GM18867 (cell line): ENCODE measurements around the gene NMUR2.
A peak's percentile ranks its signal among the peaks of the same experiment; 100 is the strongest.

Source experiments
- ATAC-seq: cut with Tn5 transposase; IDR thresholded peaks from one replicate; pipeline ENCODE4 v1.9.1; 2021; ENCODE audit warnings: mild to moderate bottlenecking, moderate library complexity; ENCODE audit not compliant: unreplicated experiment

The NMUR2 gene, protein sequence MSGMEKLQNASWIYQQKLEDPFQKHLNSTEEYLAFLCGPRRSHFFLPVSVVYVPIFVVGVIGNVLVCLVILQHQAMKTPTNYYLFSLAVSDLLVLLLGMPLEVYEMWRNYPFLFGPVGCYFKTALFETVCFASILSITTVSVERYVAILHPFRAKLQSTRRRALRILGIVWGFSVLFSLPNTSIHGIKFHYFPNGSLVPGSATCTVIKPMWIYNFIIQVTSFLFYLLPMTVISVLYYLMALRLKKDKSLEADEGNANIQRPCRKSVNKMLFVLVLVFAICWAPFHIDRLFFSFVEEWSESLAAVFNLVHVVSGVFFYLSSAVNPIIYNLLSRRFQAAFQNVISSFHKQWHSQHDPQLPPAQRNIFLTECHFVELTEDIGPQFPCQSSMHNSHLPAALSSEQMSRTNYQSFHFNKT

DNA sequence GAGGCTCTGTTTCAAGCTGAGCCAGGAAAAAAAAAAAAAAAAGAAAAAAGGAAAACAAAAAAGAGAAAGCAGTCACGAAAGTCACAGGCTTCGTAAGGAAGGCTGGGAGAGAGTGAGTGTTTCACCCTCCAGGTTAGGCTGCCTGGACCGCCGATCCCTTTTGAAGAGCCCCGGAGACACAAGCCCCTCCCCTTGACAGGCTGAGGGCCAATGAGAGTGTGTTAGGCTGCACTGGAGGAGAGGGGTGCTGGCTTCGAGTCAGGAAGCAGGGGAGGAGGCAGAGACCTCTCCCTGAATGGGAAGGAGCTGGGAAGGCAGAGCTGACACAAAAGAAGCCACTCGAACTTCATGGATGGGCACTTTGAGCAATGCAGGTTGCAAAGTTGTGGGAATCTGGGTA, at the start of gene NMUR2:
NMUR2 (minus strand) TSS at position 135 of the 400 bp plus-strand sequence. CDS start 166 bp downstream, outside the sequence.
- no peak for ATAC-seq

DNA sequence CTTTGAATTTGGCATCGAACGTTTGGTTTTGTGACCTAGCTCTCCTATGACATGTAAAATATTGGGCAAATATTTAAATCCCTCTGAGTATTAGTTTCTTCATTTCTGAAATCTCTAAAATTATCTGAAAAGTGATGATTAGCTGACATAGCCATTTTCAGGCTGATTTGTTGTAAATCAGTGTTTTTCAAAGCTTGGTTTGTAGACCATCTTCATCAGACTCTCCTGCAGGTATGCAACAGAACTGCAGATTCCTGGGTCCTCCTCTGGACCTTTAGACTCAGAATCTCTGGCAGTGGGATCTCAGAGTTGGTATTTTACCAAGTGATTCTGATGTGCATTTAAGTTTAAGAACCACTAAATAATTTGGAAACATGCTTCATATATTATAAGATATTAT, 38.9 kb upstream of the NMUR2 start:
- ATAC-seq, result no peak

DNA sequence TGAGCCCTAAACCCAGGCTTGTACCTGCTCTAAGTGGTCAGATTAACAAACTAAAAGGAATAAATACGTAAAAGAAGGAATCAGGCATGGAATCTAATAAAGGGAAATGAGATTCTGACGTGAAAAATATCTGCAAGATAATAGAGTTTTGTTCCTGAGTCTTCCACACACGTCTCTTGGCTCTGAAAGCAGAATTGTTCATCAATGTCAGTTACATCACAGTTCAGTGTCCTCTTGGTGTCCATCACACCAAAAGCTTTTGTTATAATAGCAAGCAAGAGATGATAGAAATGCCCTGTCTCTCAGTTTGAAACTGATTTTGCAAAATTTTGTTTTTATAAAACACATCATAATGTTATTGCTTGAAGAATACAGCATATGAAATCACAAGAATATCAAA, 34.7 kb upstream of the NMUR2 start:
- no peak for ATAC-seq

DNA sequence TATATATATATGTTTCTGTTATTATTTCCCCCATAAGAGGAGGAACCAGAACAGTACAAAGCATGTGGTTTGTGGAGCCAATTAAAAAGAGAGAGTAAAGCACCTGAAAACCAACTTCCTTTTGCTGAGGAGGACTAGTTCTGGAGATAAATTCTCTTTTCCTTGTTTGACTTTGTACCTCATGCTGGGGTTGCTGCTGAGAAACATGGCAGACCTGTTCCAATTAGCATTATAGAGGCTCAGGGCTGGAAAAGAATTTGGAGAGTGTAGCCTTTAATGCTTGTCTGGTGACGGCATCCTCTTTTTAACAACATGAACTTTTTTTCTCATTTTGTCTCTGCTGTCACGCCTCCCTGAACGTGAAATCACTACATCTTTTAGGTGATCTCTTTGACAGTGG, 32.8 kb upstream of the NMUR2 start:
- ATAC-seq, result no peak

DNA sequence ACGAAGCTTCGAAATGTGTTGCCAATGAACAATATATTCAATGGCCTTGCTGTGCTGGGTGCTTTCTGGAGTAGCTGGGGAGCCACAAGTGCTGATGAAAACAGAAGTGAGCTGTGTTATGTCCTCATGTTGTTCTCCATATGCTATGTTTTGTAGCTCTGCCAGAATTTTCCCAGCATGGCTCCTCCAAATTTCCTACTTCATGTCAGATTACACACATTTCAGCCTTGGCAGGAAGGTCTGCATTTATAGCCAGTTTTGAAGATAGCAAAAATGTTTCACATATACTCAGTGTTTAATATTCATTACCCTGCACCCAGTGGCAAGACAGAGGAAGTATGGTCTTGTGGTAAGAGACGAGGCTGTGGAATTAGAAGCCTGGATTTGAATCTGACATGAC, 22.6 kb upstream of the NMUR2 start:
- no peak for ATAC-seq

DNA sequence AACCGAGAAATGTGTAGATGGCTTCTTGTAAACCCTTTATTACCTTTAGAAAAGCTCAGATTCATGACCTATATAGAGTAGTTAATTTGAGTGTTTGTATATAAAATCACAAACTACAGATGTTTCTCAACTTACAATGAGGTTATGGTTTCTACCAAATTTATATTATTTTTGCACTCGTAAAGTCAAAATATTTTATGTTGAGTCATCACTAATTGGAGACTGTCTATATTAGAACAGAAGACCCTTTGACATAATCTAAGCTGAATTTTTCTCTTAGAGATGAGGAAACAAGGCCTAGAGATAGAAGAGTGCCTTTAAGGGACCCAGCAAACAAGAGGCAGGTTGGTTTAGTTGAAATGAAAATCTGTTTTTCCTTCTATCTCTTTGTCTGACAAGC, 20.0 kb upstream of the NMUR2 start:
- ATAC-seq, result no peak

DNA sequence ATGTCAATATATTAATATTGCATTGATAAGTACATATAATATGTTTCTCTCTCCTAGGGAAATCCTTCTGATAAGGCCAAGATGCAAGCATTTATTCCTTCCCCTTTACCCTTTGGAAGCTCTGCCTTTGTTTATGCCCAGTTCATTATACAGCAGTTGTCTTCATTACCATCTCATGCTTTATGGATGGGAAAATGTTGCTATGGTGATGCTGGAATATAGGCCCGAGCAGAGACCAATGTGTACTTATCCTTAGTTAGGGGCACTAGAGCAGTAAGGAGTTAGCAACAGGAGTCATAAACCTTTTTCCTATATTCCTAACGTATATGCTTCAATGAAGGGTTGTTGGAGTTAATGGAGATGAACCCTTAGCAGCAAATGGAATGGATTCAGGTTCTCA, 19.4 kb upstream of the NMUR2 start:
- no peak for ATAC-seq

DNA sequence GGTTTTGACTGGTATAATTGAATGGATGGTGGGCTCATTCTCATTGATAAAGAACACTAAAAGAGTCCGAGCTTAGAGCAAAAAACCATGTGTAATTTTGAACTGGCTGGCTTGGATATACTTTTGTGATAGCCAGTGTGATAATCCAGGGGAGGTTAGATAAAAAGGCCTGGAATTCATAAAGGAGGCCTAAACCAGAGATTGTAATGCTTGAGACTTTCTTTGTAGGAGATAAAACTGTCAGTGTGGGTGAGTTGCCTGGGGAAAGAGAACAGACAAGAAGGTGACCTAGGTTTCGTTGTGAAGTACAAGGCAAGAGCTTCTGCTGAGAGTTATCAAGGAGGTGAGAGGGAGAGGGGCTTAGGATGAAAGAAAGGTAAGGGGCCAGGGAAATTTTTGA, 17.0 kb upstream of the NMUR2 start:
- no peak for ATAC-seq

DNA sequence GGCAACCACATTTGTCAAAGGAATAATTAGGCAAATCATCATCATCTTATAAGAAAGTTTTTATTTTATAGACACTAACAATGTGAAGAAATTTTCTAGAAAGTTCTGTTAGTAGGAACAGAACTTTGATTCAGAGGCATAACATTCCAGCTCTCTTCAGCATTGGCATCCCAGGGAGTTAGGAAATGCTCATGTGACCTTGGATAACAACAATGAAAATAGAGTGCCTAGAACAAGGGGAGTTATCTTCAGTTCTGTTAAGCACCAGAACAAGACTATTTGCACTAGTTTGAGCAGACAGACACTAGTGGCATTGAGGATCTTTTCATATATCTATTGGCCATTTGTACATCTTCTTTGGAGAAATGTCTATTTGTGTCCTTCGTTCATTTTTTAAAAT, 7.0 kb upstream of the NMUR2 start:
- no peak for ATAC-seq

DNA sequence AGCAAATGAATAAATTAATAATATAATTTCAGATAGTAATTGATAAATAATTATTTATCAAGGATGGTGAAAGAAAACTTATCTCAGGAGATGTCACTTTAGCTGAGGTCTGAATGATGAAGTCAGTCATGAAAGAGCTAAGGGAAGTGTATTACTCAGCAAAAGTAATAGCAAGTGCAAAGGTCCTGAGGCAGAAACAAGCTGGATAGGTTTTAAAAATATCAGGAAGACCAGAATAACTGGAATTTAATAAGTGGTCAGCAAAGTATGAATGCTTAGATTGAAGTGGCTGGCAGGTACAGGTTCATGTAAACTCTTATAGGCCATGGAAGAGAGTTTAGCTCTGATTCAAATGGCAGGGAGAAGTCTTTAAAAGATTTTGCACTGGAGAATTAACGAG, 1.0 kb upstream of the NMUR2 start:
- no peak for ATAC-seq

DNA sequence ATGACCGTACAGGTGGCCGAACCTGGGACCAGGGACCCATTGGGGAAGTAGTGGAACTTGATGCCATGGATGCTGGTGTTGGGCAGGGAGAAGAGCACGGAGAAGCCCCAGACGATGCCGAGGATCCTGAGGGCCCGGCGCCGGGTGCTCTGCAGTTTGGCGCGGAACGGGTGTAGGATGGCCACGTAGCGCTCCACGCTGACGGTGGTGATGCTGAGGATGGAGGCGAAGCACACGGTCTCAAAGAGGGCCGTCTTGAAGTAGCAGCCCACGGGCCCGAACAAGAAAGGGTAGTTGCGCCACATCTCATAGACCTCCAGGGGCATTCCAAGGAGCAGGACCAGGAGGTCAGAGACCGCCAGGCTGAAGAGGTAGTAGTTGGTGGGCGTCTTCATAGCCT, 585 bp downstream of the NMUR2 start:
- ATAC-seq, result no peak

DNA sequence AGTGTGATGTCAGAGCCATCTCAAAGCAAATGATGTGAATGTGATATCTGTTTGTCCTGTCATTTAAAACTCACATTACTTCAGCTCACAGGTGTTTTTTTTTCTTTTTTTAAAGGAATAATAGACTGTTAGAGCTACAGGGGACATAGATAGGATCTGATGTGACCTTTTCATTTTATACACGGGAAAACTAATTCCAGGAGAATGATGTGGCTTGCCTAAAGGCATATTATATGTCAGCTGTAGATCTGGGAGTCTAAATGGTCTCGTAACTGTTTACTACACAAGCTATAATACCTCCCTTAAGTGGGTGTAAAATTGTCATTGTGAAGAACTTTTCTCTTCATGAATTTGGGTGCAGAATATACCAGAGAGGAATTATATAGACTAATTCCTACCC, 2.0 kb downstream of the NMUR2 start:
- no peak for ATAC-seq

DNA sequence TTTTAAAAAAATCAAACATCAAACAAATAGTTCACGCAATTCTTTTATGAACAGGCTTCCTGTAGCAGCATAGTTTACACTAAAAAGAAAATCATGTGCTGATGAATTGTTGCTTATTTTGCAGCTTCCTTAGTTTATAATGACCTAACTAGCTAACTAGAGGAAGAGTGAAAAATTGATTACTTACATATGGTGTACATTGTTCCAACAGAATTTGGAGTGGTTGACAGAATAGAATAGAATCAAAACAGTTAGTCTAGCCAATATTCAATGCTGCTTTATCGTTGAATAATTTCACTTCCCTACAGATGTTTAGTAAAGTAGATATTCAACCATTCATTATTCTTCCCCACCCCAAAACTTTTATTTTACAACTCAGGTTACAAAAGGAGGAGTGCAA, 4.2 kb downstream of the NMUR2 start:
- no peak for ATAC-seq

DNA sequence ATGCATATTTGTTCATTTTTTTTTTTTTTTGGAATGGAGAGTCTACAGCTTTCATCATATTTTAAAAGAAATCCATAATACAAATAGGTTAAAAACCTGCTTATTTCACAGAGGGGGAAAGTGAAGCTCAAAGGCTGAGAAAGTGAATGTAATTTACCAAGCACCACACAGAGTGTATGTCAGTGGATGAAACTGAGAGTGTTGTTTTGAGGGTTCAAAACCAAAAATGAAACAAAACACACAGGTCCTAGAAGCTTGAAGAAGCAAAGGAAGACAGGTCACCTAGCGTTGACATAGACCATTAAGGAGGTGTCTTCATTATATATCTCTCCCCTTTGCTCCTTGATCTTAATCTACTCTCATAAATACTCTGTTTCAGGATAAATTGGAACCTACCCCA, 7.5 kb downstream of the NMUR2 start:
- peak; percentile 99 for ATAC-seq

DNA sequence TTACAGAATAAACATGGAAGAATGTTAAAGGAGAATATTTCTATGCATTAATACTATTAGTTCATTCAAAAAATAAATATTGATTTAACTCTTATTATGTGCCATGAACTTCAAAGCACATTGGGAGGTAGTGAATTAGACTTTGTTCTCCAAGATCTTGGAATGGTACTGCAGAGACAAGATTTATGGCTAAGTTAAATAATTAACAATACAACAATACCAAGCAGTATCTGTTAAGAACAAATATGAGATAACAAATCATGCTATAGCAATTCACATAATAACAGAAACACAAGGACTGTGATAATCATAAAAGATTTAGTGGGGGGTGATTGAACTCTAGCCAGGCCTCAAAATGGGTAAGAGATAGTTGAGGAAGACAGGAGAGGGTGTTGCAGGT, 11.6 kb downstream of the NMUR2 start:
- ATAC-seq, result no peak

DNA sequence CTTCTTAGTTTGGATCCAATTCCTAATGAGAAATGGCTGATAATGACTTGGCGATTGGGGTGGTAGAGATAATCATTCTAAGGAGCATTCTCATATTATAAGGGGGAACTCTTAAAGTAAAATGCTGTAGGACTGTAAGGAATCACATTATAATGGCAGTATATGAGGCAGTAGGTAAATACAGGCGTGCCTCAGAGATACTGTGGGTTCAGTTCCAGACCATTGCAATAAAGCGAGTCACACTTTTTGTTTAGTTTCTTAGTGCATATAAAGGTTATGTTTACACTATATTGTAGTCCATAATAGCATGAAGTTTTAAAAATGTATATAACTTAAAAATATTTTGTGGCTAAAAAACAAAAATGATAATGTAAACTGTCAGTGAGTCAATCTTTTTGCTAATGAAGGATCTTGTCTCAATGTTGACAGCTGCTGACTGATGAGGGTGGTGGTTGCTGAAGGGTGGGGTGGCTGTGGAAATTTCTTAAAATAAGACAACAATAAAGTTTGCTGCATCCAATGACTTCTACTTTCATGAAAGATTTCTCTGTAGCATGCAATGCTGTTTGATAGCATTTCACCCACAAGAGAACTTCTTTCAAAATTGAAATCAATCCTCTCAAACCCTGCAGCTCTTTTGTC, 15.8 kb downstream of the NMUR2 start:
- ATAC-seq, result no peak

DNA sequence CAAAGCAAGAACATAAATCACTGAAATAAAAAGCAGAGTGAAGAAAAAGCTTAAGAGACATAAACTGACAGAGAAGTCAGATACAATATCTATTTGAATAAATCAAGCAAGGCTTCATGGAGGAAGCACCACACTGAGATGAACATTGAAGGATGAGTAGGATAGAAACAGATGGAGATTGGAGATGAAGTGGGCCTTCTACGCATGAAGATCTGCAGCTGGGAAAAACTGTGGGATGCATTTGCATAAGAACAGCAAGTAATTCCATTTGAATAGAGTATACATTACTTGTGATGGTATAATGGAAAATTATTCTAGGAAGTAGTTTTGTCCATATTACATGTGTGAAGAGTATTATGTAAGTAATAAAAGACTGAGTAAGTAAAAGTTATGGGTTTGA, 16.5 kb downstream of the NMUR2 start:
- no peak for ATAC-seq

DNA sequence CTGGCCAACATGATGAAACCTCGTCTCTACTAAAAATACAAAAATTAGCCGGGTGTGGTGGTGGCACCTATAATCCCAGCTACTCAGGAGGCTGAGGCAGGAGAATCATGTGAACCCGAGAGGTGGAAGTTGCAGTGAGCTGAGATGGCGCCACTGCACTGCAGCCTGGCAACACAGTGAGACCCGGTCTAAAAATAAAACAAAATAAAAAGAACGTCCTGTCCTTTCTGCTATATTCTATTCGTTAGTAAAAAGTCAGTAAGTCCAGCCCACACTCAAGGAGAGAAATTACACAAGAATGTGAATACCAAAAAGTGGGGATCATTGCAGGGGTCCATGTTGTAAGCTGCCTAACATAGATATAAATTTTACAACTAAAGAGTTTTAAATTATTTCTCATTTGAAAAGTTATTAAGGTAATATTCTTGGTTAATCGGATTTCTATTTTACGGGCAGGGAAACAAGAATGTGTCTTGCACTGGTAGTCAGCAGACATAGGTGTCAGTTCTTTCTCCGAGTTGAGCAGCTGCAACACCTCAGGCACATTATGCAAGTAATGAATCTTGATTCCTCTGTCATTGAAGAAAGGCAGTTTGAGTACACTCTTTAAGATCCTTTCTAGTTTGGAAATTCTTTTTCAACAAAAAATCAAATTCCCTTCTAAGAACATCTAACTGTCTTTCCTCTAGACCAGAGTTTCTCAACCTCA, 24.5 kb downstream of the NMUR2 start:
- no peak for ATAC-seq

DNA sequence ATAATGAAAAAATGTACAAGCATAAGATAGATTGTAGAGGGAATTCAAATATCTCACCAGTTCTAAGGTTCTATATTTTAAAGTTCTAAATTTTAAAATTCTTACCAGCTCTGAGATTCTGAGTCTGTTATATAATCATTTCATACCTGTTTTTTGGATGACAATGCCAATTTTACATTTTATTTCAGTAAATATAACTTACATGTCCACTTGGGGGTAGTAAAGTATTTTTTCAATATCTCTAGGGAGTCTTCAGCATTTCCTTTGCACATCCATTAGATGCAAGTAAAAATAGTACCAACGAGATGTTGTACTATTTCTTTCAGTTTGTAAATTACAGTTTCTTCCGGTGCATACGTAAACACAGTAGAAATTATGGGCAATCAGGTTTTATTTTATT, 25.7 kb downstream of the NMUR2 start:
- ATAC-seq, result no peak

DNA sequence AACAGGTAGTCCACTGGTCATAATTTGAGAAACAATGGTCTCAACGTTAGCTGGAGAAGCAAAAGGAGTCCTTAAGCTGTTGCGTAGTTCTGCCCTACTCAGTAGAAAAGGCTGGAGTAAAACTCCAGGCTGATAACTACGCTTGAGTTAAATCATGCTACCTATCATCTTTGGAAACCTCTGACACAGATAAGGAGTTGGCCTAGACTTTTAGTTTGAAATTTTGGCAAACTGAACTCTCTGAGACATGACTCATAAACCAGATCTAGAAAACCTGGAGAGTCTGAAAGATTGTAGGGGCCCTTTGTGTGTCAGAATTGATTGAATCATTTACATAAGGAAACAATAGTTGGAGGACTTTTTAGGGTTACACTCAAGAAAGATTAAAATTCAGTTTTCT, 26.3 kb downstream of the NMUR2 start:
- no peak for ATAC-seq

DNA sequence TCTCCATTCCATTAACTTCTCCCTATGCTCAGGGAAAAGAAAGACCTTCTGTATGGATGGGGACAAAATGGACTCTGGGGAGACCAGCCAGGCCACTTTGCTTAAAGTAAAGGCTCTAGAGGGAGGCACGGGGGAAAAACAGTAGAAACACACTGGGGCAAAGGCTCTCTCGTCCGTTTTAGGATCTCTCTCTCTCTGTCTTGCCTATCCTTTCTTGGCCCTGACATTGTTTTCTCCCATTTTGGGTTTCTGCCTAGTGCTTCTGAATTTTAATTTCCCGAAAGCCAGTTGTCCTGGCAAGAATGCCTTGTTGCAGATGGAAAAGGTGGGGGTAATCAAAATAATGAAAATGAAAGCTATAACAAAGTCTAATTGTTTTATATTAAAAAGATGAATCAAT, 28.2 kb downstream of the NMUR2 start:
- no peak for ATAC-seq

DNA sequence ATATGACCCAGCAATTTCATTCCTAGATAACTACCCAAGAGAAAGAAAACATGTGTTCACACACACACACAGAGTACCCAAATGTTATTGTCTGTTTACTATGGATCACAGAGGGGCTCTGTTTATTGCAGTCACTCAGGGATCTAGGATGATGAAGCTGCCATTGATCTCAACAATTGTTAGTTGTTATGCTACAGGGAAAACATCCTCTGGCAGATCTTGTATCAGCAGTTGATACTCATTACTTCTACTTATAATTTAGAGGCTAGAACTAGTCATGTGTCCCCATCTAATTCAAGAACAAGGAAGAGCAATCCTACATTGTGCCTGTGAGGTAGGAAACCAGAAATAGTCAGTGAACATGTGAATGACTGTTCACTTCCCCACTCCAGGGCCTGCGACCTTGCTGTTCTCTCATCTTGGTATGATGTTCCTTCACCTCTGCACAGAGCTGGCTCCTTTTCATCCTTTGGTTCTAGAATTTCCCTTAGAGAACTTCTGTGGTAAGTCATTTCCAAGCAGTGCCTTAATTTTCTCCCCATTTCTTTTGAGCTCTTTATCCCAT, 30.3 kb downstream of the NMUR2 start:
- ATAC-seq, result no peak
